PC-9 (cell line): ENCODE data around the gene RYR2. TPM values are rescaled to one million over a fixed set of nuclear protein-coding genes. Genes with fewer than 3 reads are reported as not detected.

Experiments
- BruUV-seq: library from RNA; stranded (reverse); fragments of 400-500 nt; replicated peaks from 2 replicates; lab custom pipeline; 2021; lab: Mats Ljungman, UMichigan
- CTCF ChIA-PET: fragments of 300-600 bp; sonication (Branson Sonifier 250); formaldehyde crosslinking; loops from one replicate; lab custom pipeline; 2022; ENCODE audit warnings: antibody characterized with exemption; lab: Charles Lee
- POLR2A ChIA-PET: fragments of 300-600 bp; sonication (Branson Sonifier 250); formaldehyde crosslinking; loops from one replicate; lab custom pipeline; 2022; ENCODE audit warnings: antibody characterized with exemption; ENCODE audit not compliant: unreplicated experiment; lab: Charles Lee
- DNase-seq, 2 experiments: peaks; one replicate each; pipeline versions ENCODE4 v3.0.0 to v3.0.0-alpha.2; 2015 to 2022; ENCODE audit warnings: mixed read lengths in 1 of 2
- H2AFZ ChIP-seq: fragments of 200-600 bp; sonication (generic); 2 replicates; pipeline ENCODE4 v1.8.1; 2017; ENCODE audit warnings: antibody characterized with exemption
- H3F3A ChIP-seq: fragments of 200-600 bp; sonication (generic); 2 replicates; pipeline ENCODE4 v1.8.1; 2017; ENCODE audit warnings: antibody characterized with exemption, mild to moderate bottlenecking, low read depth; ENCODE audit not compliant: insufficient read depth
- H3K27ac ChIP-seq: fragments of 200-600 bp; sonication (generic); 2 replicates; pipeline ENCODE4 v1.6.1; 2016; ENCODE audit warnings: mixed run types
- H3K27me3 ChIP-seq: fragments of 200-600 bp; sonication (generic); 2 replicates; pipeline ENCODE4 v1.6.1; 2016; ENCODE audit warnings: low read depth, mixed run types; ENCODE audit not compliant: insufficient read depth
- H3K36me3 ChIP-seq: fragments of 200-600 bp; sonication (generic); 2 replicates; pipeline ENCODE4 v1.6.1; 2016; ENCODE audit warnings: low read depth, mixed run types
- H3K4me1 ChIP-seq: fragments of 200-600 bp; sonication (generic); replicated peaks from 2 replicates; pipeline ENCODE4 v1.6.1; 2016; ENCODE audit warnings: mixed run types; ENCODE audit not compliant: insufficient read depth
- H3K4me2 ChIP-seq: fragments of 200-600 bp; sonication (generic); 2 replicates; pipeline ENCODE4 v1.6.1; 2017; ENCODE audit warnings: mixed run types
- H3K4me3 ChIP-seq: fragments of 200-600 bp; sonication (generic); 2 replicates; pipeline ENCODE4 v1.6.1; 2016; ENCODE audit warnings: mixed run types
- H3K79me2 ChIP-seq: fragments of 200-600 bp; sonication (generic); 2 replicates; pipeline ENCODE4 v1.6.1; 2017; ENCODE audit warnings: low read depth, mixed run types
- H3K9me2 ChIP-seq: fragments of 200-600 bp; sonication (generic); 2 replicates; pipeline ENCODE4 v1.8.1; 2017; ENCODE audit warnings: mild to moderate bottlenecking; ENCODE audit not compliant: insufficient read depth
- H3K9me3 ChIP-seq: fragments of 200-600 bp; sonication (generic); 2 replicates; pipeline ENCODE4 v1.8.1; 2016; ENCODE audit warnings: low read depth; ENCODE audit not compliant: insufficient read depth
- H4K20me1 ChIP-seq: fragments of 200-600 bp; sonication (generic); 2 replicates; pipeline ENCODE4 v1.8.1; 2017; ENCODE audit not compliant: insufficient read depth
- EZH2 ChIP-seq: fragments of 200-600 bp; sonication (generic); IDR thresholded peaks from 2 replicates; pipeline ENCODE4 v1.8.0; 2017; ENCODE audit warnings: antibody characterized with exemption, low read depth
- intact Hi-C: fragments of 100-400 bp; cut with micrococcal nuclease; formaldehyde crosslinking; loops from one replicate; pipeline ENCODE4 v1.10.0; 2022; ENCODE audit not compliant: unreplicated experiment
- total RNA-seq: library from RNA; stranded (reverse); gene quantifications from 2 replicates; pipeline ENCODE4 v1.2.3, GENCODE V29; 2021
- TF ChIP-seq, protein P1 (sequence below): fragments of 200-600 bp; sonication (generic); conservative IDR thresholded peaks from 2 replicates; pipeline ENCODE4 v1.6.1; 2017; ENCODE audit warnings: mixed run types, antibody characterized with exemption, mild to moderate bottlenecking, moderate library complexity

RYR2 gene
- total RNA-seq, 1 experiment from 2014 or later, result not detected

DNA sequence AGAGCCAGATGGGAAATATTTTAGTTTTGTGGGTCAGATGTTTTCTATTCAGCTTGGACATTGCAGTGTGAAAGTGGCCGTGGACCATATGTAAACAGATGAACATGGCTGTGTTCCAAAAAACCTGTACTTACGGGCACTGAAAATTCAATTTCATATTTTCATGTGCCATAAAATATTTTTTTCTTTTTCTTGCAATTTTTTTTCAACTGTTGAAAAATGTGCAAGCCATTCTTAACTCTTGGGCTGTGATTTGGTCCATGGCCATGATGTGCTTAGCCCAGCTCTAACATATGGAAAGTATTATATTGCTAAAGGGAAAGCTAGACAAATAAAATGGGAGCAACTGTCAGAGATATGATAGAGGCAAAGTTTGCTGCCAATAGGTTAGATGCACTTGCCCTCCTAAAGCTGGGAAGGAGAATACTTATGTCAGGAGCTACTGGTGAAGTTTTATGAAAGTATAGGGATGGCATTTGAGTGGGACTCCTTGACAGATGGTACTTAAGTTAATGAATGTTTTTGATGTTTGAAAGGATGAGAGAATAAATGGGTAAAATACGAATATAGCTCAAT lies 240.3 kb downstream of the RYR2 start:
- Histone ChIP-seq H3F3A (no peaks in the 10 kb centered on the region), H3K27ac (no peak overlapping the region), H3K4me3 (no peak overlapping the region), H4K20me1 (no peaks in the 10 kb centered on the region), H3K79me2 (no peaks in the 10 kb centered on the region), H3K9me3 (no peaks in the 10 kb centered on the region), H3K27me3 (0 out of 2 replicates have a peak, but pooled peaks cover 4% of the 10 kb centered on the region), H3K36me3 (no peaks in the 10 kb centered on the region), H3K9me2 (no peaks in the 10 kb centered on the region), H2AFZ (no peak overlapping the region), H3K4me1 (no peaks in the 10 kb centered on the region), H3K4me2 (no peak overlapping the region)
- ChIA-PET POLR2A (no interaction called here), CTCF (no interaction called here)
- TF ChIP-seq, protein P1, sequence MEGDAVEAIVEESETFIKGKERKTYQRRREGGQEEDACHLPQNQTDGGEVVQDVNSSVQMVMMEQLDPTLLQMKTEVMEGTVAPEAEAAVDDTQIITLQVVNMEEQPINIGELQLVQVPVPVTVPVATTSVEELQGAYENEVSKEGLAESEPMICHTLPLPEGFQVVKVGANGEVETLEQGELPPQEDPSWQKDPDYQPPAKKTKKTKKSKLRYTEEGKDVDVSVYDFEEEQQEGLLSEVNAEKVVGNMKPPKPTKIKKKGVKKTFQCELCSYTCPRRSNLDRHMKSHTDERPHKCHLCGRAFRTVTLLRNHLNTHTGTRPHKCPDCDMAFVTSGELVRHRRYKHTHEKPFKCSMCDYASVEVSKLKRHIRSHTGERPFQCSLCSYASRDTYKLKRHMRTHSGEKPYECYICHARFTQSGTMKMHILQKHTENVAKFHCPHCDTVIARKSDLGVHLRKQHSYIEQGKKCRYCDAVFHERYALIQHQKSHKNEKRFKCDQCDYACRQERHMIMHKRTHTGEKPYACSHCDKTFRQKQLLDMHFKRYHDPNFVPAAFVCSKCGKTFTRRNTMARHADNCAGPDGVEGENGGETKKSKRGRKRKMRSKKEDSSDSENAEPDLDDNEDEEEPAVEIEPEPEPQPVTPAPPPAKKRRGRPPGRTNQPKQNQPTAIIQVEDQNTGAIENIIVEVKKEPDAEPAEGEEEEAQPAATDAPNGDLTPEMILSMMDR, result no peak
- no peak for TF ChIP-seq EZH2
- intact Hi-C loops, result no loop called here
- no TSS peak for BruUV-seq
- no peak for DNase-seq

DNA sequence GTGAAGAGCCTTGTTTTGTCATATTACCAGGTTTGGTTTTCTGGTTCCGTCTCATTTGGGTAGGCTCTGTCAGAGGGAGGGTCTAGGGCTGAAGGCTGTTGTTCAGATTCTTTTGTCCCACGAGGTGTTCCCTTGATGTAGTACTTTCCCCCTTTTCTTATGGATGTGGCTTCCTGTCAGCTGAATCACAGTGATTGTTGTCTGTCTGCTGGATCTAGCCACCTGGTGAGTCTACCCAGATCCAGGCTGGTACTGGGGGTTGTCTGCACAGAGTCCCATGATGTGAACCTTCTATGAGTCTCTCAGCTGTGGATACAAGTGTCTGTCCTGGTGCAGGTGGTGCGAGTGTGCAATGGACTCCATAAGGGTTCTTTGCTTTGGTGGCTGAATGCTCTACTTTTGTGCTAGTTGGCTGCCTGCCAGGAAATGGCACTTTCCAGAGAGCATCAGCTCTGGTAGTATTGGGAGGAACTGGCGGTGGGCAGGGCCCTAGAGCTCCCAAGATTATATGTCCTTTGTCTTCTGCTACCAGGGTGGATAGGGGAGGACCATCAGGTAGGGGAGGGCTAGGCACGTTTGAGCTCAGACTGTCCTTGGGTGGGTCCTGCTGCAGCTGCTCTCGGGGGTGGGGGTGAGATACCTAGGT lies 246.0 kb downstream of the RYR2 start:
- DNase-seq, result no peak
- H2AFZ ChIP-seq, result no peak overlapping the region
- H4K20me1 ChIP-seq, result no peaks in the 10 kb centered on the region
- BruUV-seq, result no TSS peak
- TF ChIP-seq, protein P1, result no peak
- no peak for TF ChIP-seq EZH2
- H3K9me3 ChIP-seq, result no peaks in the 10 kb centered on the region
- ChIA-PET POLR2A (no interaction called here), CTCF (no interaction called here)
- intact Hi-C loops, result no loop called here
- H3K36me3 ChIP-seq, result no peaks in the 10 kb centered on the region
- H3K79me2 ChIP-seq, result no peaks in the 10 kb centered on the region
- H3K27me3 ChIP-seq, result no peaks in the 10 kb centered on the region
- no peak overlapping the region for H3K27ac ChIP-seq
- no peaks in the 10 kb centered on the region for H3K9me2 ChIP-seq
- H3K4me1 ChIP-seq, result no peaks in the 10 kb centered on the region
- H3K4me3 ChIP-seq, result no peak overlapping the region
- no peak overlapping the region for H3K4me2 ChIP-seq
- no peaks in the 10 kb centered on the region for H3F3A ChIP-seq

DNA sequence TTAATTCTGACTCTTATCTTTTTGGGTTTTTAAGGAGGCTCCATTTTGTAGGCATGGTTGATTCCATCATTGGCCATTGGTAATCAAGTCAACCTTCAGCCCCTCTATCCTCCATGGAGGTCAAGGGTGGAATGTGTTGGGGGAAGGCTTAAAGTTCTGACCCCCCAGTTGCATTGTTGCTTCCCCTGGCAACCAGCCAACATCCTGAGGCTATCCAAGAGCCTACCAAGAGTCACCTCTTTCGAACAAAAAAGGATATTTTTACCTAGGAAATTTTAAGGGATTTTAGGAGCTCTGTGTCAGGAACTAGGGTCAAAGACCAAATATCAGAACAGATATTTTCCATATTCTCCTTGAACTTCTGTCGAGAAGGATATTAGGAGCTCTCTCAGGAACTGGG lies 251.8 kb downstream of the RYR2 start:
- no peak overlapping the region for H3K27ac ChIP-seq
- no peaks in the 10 kb centered on the region for H4K20me1 ChIP-seq
- DNase-seq, result no peak
- H3K36me3 ChIP-seq, result no peaks in the 10 kb centered on the region
- H3K79me2 ChIP-seq, result no peaks in the 10 kb centered on the region
- intact Hi-C loops, result no loop called here
- ChIA-PET POLR2A (no interaction called here), CTCF (no interaction called here)
- H3K4me2 ChIP-seq, result no peak overlapping the region
- no peak for TF ChIP-seq EZH2
- TF ChIP-seq, protein P1, result no peak
- BruUV-seq, result no TSS peak
- H3F3A ChIP-seq, result no peaks in the 10 kb centered on the region
- no peak overlapping the region for H2AFZ ChIP-seq
- no peaks in the 10 kb centered on the region for H3K9me3 ChIP-seq
- H3K4me1 ChIP-seq, result no peaks in the 10 kb centered on the region
- H3K9me2 ChIP-seq, result no peaks in the 10 kb centered on the region
- H3K4me3 ChIP-seq, result no peak overlapping the region
- H3K27me3 ChIP-seq, result no peaks in the 10 kb centered on the region
